Endothelial cell of umbilical vein (primary cell): ENCODE measurements around the gene ADGRB2.

Experiments used
- MAX ChIP-seq: IDR thresholded peaks from 2 replicates; pipeline ENCODE4 v1.6.1; 2011; ENCODE audit not compliant: insufficient read depth, insufficient read length
- POLR2A ChIP-seq: IDR thresholded peaks from 2 replicates; pipeline ENCODE4 v1.6.1; 2012; ENCODE audit warnings: low read depth, mild to moderate bottlenecking, control low read depth, low read length
- TF ChIP-seq, protein P1 (sequence below), 2 donors: IDR thresholded peaks; 1 replicate in 1 of 2; 2 replicates in 1 of 2; pipeline ENCODE4 v1.5.1; 2011; ENCODE audit warnings: low read length in 2 of 2, mild to moderate bottlenecking in 2 of 2, moderate library complexity in 2 of 2, control low read depth in 1 of 2, inconsistent platforms in 1 of 2, low read depth in 1 of 2; ENCODE audit not compliant: insufficient read depth in 1 of 2; ENCODE audit errors: extremely low read depth in 1 of 2

GRCh38 chr1:31799895-31800673, 35.9 kb upstream of the ADGRB2 start:
- TF ChIP-seq, protein P1, sequence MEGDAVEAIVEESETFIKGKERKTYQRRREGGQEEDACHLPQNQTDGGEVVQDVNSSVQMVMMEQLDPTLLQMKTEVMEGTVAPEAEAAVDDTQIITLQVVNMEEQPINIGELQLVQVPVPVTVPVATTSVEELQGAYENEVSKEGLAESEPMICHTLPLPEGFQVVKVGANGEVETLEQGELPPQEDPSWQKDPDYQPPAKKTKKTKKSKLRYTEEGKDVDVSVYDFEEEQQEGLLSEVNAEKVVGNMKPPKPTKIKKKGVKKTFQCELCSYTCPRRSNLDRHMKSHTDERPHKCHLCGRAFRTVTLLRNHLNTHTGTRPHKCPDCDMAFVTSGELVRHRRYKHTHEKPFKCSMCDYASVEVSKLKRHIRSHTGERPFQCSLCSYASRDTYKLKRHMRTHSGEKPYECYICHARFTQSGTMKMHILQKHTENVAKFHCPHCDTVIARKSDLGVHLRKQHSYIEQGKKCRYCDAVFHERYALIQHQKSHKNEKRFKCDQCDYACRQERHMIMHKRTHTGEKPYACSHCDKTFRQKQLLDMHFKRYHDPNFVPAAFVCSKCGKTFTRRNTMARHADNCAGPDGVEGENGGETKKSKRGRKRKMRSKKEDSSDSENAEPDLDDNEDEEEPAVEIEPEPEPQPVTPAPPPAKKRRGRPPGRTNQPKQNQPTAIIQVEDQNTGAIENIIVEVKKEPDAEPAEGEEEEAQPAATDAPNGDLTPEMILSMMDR (IDR thresholded peaks at IDR 0.05; ENCODE audit: extremely low read depth in 1 of 2, insufficient read depth in 1 of 2, low read depth in 1 of 2, low read length in 2 of 2): no peak
- no peak for TF ChIP-seq POLR2A
- TF ChIP-seq MAX: no peak
